ENCODE data around the gene NUCB1.

- TF ChIP-seq CTCF (IDR thresholded peaks at IDR 0.05) (no peak), POLR2AphosphoS5 (IDR thresholded peaks at IDR 0.05; ENCODE audit: low read depth, low read length) (no peak), SIN3A (IDR thresholded peaks at IDR 0.05; ENCODE audit: borderline replicate concordance, insufficient read depth, low read depth, low read length) (no peak), REST (IDR thresholded peaks at IDR 0.05; ENCODE audit: insufficient read depth in 1 of 2, low read depth in 2 of 2, low read length in 1 of 2) (no peak), TCF7L2 (IDR thresholded peaks at IDR 0.05; ENCODE audit: low read depth, low read length) (no peak)
These were observed 13.2 kb downstream of the NUCB1 start for GRCh38 chr19:48913114-48913889.

Data from Panc1 (cell line).